SH-SY5Y (cell line): ENCODE results near the gene RASGRF1.

Experiments
- GATA2 ChIP-seq: IDR thresholded peaks from 2 replicates; pipeline ENCODE4 v1.6.1; 2011; ENCODE audit warnings: mild to moderate bottlenecking, low read depth, low read length
- GATA3 ChIP-seq: IDR thresholded peaks from 2 replicates; pipeline ENCODE4 v1.6.1; 2011; ENCODE audit warnings: low read depth, mild to moderate bottlenecking, low read length, moderate library complexity

- TF ChIP-seq GATA2 (no peak), GATA3 (no peak)
Measured at GRCh38 chr15:78993931-78994530, 96.5 kb downstream of the RASGRF1 start.
